Measurements from ENCODE around the gene LIME1.

DNA sequence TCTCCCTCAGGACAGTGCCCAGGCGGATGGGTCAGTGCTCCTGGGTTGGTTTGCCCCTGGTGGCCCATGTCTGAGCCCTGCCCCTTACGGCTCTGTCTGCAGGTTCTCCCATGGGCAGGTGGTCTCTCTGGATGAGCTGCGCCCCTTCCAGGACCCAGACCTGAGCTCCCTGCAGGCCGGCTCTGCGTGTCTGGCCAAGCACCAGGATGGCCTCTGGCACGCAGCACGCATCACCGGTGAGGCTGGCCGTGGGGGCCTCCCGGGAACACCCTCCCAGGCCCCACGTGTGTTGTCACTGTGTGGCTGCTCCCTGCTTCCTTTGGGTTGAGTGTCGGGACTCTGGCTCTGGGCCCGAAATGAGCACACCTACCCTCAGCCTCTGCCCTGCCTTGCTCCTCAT lies 3.3 kb upstream of the LIME1 start:
- TF ChIP-seq, protein P1, sequence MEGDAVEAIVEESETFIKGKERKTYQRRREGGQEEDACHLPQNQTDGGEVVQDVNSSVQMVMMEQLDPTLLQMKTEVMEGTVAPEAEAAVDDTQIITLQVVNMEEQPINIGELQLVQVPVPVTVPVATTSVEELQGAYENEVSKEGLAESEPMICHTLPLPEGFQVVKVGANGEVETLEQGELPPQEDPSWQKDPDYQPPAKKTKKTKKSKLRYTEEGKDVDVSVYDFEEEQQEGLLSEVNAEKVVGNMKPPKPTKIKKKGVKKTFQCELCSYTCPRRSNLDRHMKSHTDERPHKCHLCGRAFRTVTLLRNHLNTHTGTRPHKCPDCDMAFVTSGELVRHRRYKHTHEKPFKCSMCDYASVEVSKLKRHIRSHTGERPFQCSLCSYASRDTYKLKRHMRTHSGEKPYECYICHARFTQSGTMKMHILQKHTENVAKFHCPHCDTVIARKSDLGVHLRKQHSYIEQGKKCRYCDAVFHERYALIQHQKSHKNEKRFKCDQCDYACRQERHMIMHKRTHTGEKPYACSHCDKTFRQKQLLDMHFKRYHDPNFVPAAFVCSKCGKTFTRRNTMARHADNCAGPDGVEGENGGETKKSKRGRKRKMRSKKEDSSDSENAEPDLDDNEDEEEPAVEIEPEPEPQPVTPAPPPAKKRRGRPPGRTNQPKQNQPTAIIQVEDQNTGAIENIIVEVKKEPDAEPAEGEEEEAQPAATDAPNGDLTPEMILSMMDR (IDR thresholded peaks at IDR 0.05) = no peak
- TF ChIP-seq POLR2A (IDR thresholded peaks at IDR 0.05) = no peak
